ENCODE measurements around the gene GPR39.

GRCh38 chr2:132593171-132593570 is 176.6 kb downstream of the GPR39 start:
- no peak for TF ChIP-seq POLR2A (IDR thresholded peaks at IDR 0.05)
- no peak for TF ChIP-seq CTCF (IDR thresholded peaks at IDR 0.05 in 8 of 11, conservative IDR thresholded peaks at IDR 0.05 in 3 of 11)
- TF ChIP-seq POLR2AphosphoS5 (IDR thresholded peaks at IDR 0.05), result no peak

Measured in spleen (tissue), 7 donors.